GM23338 (cell line): ENCODE measurements around the gene CTU2. TPM values are rescaled to one million over a fixed set of nuclear protein-coding genes. Genes with fewer than 3 reads are reported as not detected.

ENCODE experiments used
- ATAC-seq: fragments of 200-7000 bp; cut with Tn5 transposase; 3 replicates; pipeline ENCODE4 v1.9.1; 2020
- DNase-seq: peaks from one replicate; pipeline ENCODE4 v3.0.0-alpha.2; 2015; ENCODE audit warnings: low spot score
- H2AFZ ChIP-seq: fragments of 200-600 bp; sonication (generic); 2 replicates; pipeline ENCODE4 v1.8.0; 2016; ENCODE audit warnings: antibody characterized with exemption, mild to moderate bottlenecking, moderate library complexity
- H3F3A ChIP-seq: fragments of 200-600 bp; sonication (generic); replicated peaks from 2 replicates; pipeline ENCODE4 v1.8.0; 2017; ENCODE audit warnings: antibody characterized with exemption, mixed run types, low read depth
- H3K27ac ChIP-seq: fragments of 200-600 bp; sonication (generic); 2 replicates; pipeline ENCODE4 v1.6.1; 2016; ENCODE audit warnings: low read depth
- H3K27me3 ChIP-seq: fragments of 200-600 bp; sonication (generic); 2 replicates; pipeline ENCODE4 v1.8.0; 2016; ENCODE audit warnings: mild to moderate bottlenecking, mixed run types, moderate library complexity; ENCODE audit not compliant: insufficient read depth
- H3K36me3 ChIP-seq: fragments of 200-600 bp; sonication (generic); 2 replicates; pipeline ENCODE4 v1.8.0; 2016; ENCODE audit warnings: mild to moderate bottlenecking; ENCODE audit not compliant: insufficient read depth
- H3K4me1 ChIP-seq: fragments of 200-600 bp; sonication (generic); 2 replicates; pipeline ENCODE4 v1.8.0; 2016; ENCODE audit warnings: mild to moderate bottlenecking, moderate library complexity; ENCODE audit not compliant: insufficient read depth
- H3K4me2 ChIP-seq: fragments of 200-600 bp; sonication (generic); 2 replicates; pipeline ENCODE4 v1.7.1; 2017; ENCODE audit warnings: mixed run types
- H3K4me3 ChIP-seq: fragments of 200-600 bp; sonication (generic); 2 replicates; pipeline ENCODE4 v1.6.1; 2016; ENCODE audit warnings: mixed run types
- H3K79me2 ChIP-seq: fragments of 200-600 bp; sonication (generic); replicated peaks from 2 replicates; pipeline ENCODE4 v1.8.0; 2017; ENCODE audit warnings: mild to moderate bottlenecking; ENCODE audit not compliant: insufficient read depth
- H3K9me2 ChIP-seq: fragments of 200-600 bp; sonication (generic); 2 replicates; pipeline ENCODE4 v1.8.0; 2017; ENCODE audit not compliant: insufficient read depth
- H4K20me1 ChIP-seq: fragments of 200-600 bp; sonication (generic); replicated peaks from 2 replicates; pipeline ENCODE4 v1.8.0; 2017; ENCODE audit warnings: mild to moderate bottlenecking; ENCODE audit not compliant: insufficient read depth
- H3K27ac Mint-ChIP-seq: 2 replicates; pipeline ENCODE4 v1.8.0; 2020; ENCODE audit warnings: inconsistent platforms, mild to moderate bottlenecking, moderate library complexity, mixed read lengths
- H3K27me3 Mint-ChIP-seq: 3 replicates; pipeline ENCODE4 v1.8.0; 2022; ENCODE audit warnings: low read depth, mild to moderate bottlenecking, moderate library complexity, mixed read lengths, inconsistent platforms; ENCODE audit not compliant: insufficient read depth, poor library complexity
- H3K36me3 Mint-ChIP-seq: 3 replicates; pipeline ENCODE4 v1.8.0; 2021; ENCODE audit warnings: low read depth, mild to moderate bottlenecking, inconsistent platforms, moderate library complexity, mixed read lengths
- H3K4me1 Mint-ChIP-seq: 3 replicates; pipeline ENCODE4 v1.8.0; 2020; ENCODE audit warnings: mild to moderate bottlenecking, inconsistent platforms, mixed read lengths
- H3K4me3 Mint-ChIP-seq: 3 replicates; pipeline ENCODE4 v1.8.0; 2021; ENCODE audit warnings: moderate library complexity, mild to moderate bottlenecking, inconsistent platforms, mixed read lengths
- H3K9me3 Mint-ChIP-seq: 3 replicates; pipeline ENCODE4 v1.8.0; 2020; ENCODE audit warnings: moderate library complexity, mild to moderate bottlenecking, inconsistent platforms, mixed read lengths
- CREB1 ChIP-seq: fragments of 250-450 bp; sonication (Bioruptor Pico); IDR thresholded peaks from 2 replicates; pipeline ENCODE4 v1.5.0; 2020; ENCODE audit warnings: low read depth, mild to moderate bottlenecking, moderate library complexity
- EZH2 ChIP-seq: fragments of 200-600 bp; sonication (generic); IDR thresholded peaks from one replicate; pipeline ENCODE4 v1.8.0; 2017; ENCODE audit warnings: antibody characterized with exemption, mild to moderate bottlenecking, low read depth; ENCODE audit not compliant: unreplicated experiment
- EZH2phosphoT487 ChIP-seq: fragments of 200-600 bp; sonication (generic); IDR thresholded peaks from one replicate; pipeline ENCODE4 v1.8.1; 2018; ENCODE audit warnings: antibody characterized with exemption; ENCODE audit not compliant: unreplicated experiment
- JUNB ChIP-seq: IDR thresholded peaks from one replicate; pipeline ENCODE4 v1.6.1; 2016; ENCODE audit warnings: antibody characterized with exemption; ENCODE audit not compliant: unreplicated experiment
- NANOG ChIP-seq: IDR thresholded peaks from 2 replicates; pipeline ENCODE4 v1.6.1; 2016; ENCODE audit warnings: antibody characterized with exemption, borderline replicate concordance
- POLR2AphosphoS5 ChIP-seq: IDR thresholded peaks from 2 replicates; pipeline ENCODE4 v1.6.1; 2016; ENCODE audit warnings: antibody characterized with exemption, low read depth
- STAT1 ChIP-seq: IDR thresholded peaks from one replicate; pipeline ENCODE4 v1.6.1; 2016; ENCODE audit warnings: antibody characterized with exemption; ENCODE audit not compliant: unreplicated experiment
- ZNF114 ChIP-seq: fragments of 250-450 bp; sonication (Bioruptor Pico); IDR thresholded peaks from 2 replicates; pipeline ENCODE4 v1.5.0; 2020; ENCODE audit warnings: mild to moderate bottlenecking, moderate library complexity
- ZNF331 ChIP-seq: fragments of 250-450 bp; sonication (Bioruptor Pico); IDR thresholded peaks from 2 replicates; pipeline ENCODE4 v1.5.0; 2020; ENCODE audit warnings: low read depth, mild to moderate bottlenecking, moderate library complexity
- polyA plus RNA-seq: library from polyadenylated mRNA; unstranded; fragments of >200 nt; fragmentation: Nextera tagmentation; extraction: Ambion mirVana; gene quantifications from 2 replicates; pipeline ENCODE4 v1.2.1, GENCODE V29; 2016
- total RNA-seq: library from RNA; depleted of rRNA; stranded (reverse); fragments of >200 nt; shearing (Covaris generic); gene quantifications from 2 replicates; pipeline ENCODE4 v1.2.3, GENCODE V29; 2014
- TF ChIP-seq, protein P1 (sequence below): fragments of 250-450 bp; sonication (Bioruptor Pico); IDR thresholded peaks from 2 replicates; pipeline ENCODE4 v1.5.0; 2020; ENCODE audit warnings: mild to moderate bottlenecking, moderate library complexity
- TF ChIP-seq, protein P2 (sequence below), 2 experiments: fragments of 200-600 bp in 1 of 2; sonication (generic) in 1 of 2; conservative IDR thresholded peaks; 2 replicates each; pipeline versions ENCODE4 v1.5.1 to v1.6.1; 2016 to 2017; ENCODE audit warnings: antibody characterized with exemption in 2 of 2, low read depth in 2 of 2, mild to moderate bottlenecking in 2 of 2, moderate library complexity in 1 of 2
- TF ChIP-seq, protein P3 (sequence below): IDR thresholded peaks from one replicate; pipeline ENCODE4 v1.6.1; 2018; ENCODE audit warnings: antibody characterized with exemption; ENCODE audit not compliant: unreplicated experiment
- TF ChIP-seq, protein P4 (sequence below): IDR thresholded peaks from 2 replicates; pipeline ENCODE4 v1.6.1; 2016; ENCODE audit warnings: antibody characterized with exemption

CTU2 gene
- total and polyA plus RNA-seq, 2 experiments from 2014 or later, result 22.3 to 25.7 TPM

DNA sequence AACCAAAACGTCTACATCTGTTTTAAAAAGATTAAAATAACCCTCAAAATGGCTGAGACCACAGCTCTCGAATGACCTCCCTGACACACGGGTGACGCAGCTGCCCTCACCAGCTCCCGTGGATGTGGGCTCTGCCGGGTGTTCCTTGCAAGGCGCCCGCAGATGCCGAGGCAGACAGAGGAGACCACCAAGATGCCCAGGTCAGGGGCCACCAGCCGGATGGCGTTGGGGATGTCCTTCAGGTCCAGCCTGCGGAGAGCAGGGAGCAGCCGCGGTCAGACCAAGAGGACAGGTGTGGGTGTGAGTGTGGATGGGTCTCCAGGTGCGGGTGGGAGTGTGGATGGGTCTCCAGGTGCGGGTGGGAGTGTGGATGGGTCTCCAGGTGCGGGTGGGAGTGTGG, 35.1 kb downstream of the CTU2 start:
- Mint-ChIP-seq H3K27me3 (peaks cover 13% of the 10 kb centered on the region), H3K27ac (no peak overlapping the region)

More for the DNA sequence above, 35.1 kb downstream of the CTU2 start:
- no peak overlapping the region for H3K27ac ChIP-seq
- Mint-ChIP-seq H3K9me3 (no peaks in the 10 kb centered on the region), H3K4me3 (no peak overlapping the region), H3K36me3 (no peaks in the 10 kb centered on the region), H3K4me1 (peaks cover 7% of the 10 kb centered on the region; the same call in 2 of the 3 replicates)
- no peaks in the 10 kb centered on the region for H3F3A ChIP-seq
- ATAC-seq (no peak), DNase-seq (no peak)
- H4K20me1 ChIP-seq, result no peaks in the 10 kb centered on the region
- H3K79me2 ChIP-seq, result no peaks in the 10 kb centered on the region
- no peak for TF ChIP-seq ZNF331
- TF ChIP-seq CREB1 (CRISPR knock-in tag), result no peak
- TF ChIP-seq, protein P1, sequence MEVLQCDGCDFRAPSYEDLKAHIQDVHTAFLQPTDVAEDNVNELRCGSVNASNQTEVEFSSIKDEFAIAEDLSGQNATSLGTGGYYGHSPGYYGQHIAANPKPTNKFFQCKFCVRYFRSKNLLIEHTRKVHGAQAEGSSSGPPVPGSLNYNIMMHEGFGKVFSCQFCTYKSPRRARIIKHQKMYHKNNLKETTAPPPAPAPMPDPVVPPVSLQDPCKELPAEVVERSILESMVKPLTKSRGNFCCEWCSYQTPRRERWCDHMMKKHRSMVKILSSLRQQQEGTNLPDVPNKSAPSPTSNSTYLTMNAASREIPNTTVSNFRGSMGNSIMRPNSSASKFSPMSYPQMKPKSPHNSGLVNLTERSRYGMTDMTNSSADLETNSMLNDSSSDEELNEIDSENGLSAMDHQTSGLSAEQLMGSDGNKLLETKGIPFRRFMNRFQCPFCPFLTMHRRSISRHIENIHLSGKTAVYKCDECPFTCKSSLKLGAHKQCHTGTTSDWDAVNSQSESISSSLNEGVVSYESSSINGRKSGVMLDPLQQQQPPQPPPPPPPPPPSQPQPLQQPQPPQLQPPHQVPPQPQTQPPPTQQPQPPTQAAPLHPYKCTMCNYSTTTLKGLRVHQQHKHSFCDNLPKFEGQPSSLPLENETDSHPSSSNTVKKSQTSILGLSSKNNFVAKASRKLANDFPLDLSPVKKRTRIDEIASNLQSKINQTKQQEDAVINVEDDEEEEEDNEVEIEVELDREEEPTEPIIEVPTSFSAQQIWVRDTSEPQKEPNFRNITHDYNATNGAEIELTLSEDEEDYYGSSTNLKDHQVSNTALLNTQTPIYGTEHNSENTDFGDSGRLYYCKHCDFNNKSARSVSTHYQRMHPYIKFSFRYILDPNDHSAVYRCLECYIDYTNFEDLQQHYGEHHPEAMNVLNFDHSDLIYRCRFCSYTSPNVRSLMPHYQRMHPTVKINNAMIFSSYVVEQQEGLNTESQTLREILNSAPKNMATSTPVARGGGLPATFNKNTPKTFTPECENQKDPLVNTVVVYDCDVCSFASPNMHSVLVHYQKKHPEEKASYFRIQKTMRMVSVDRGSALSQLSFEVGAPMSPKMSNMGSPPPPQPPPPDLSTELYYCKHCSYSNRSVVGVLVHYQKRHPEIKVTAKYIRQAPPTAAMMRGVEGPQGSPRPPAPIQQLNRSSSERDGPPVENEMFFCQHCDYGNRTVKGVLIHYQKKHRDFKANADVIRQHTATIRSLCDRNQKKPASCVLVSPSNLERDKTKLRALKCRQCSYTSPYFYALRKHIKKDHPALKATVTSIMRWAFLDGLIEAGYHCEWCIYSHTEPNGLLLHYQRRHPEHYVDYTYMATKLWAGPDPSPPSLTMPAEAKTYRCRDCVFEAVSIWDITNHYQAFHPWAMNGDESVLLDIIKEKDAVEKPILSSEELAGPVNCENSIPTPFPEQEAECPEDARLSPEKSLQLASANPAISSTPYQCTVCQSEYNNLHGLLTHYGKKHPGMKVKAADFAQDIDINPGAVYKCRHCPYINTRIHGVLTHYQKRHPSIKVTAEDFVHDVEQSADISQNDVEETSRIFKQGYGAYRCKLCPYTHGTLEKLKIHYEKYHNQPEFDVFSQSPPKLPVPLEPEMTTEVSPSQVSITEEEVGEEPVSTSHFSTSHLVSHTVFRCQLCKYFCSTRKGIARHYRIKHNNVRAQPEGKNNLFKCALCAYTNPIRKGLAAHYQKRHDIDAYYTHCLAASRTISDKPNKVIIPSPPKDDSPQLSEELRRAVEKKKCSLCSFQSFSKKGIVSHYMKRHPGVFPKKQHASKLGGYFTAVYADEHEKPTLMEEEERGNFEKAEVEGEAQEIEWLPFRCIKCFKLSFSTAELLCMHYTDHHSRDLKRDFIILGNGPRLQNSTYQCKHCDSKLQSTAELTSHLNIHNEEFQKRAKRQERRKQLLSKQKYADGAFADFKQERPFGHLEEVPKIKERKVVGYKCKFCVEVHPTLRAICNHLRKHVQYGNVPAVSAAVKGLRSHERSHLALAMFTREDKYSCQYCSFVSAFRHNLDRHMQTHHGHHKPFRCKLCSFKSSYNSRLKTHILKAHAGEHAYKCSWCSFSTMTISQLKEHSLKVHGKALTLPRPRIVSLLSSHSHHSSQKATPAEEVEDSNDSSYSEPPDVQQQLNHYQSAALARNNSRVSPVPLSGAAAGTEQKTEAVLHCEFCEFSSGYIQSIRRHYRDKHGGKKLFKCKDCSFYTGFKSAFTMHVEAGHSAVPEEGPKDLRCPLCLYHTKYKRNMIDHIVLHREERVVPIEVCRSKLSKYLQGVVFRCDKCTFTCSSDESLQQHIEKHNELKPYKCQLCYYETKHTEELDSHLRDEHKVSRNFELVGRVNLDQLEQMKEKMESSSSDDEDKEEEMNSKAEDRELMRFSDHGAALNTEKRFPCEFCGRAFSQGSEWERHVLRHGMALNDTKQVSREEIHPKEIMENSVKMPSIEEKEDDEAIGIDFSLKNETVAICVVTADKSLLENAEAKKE (CRISPR knock-in tag), result no peak
- TF ChIP-seq EZH2, result no peak
- TF ChIP-seq, protein P2, sequence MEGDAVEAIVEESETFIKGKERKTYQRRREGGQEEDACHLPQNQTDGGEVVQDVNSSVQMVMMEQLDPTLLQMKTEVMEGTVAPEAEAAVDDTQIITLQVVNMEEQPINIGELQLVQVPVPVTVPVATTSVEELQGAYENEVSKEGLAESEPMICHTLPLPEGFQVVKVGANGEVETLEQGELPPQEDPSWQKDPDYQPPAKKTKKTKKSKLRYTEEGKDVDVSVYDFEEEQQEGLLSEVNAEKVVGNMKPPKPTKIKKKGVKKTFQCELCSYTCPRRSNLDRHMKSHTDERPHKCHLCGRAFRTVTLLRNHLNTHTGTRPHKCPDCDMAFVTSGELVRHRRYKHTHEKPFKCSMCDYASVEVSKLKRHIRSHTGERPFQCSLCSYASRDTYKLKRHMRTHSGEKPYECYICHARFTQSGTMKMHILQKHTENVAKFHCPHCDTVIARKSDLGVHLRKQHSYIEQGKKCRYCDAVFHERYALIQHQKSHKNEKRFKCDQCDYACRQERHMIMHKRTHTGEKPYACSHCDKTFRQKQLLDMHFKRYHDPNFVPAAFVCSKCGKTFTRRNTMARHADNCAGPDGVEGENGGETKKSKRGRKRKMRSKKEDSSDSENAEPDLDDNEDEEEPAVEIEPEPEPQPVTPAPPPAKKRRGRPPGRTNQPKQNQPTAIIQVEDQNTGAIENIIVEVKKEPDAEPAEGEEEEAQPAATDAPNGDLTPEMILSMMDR (conservative IDR thresholded peaks at IDR 0.05; ENCODE audit: low read depth in 2 of 2), result no peak
- TF ChIP-seq STAT1, result no peak
- TF ChIP-seq, protein P3, sequence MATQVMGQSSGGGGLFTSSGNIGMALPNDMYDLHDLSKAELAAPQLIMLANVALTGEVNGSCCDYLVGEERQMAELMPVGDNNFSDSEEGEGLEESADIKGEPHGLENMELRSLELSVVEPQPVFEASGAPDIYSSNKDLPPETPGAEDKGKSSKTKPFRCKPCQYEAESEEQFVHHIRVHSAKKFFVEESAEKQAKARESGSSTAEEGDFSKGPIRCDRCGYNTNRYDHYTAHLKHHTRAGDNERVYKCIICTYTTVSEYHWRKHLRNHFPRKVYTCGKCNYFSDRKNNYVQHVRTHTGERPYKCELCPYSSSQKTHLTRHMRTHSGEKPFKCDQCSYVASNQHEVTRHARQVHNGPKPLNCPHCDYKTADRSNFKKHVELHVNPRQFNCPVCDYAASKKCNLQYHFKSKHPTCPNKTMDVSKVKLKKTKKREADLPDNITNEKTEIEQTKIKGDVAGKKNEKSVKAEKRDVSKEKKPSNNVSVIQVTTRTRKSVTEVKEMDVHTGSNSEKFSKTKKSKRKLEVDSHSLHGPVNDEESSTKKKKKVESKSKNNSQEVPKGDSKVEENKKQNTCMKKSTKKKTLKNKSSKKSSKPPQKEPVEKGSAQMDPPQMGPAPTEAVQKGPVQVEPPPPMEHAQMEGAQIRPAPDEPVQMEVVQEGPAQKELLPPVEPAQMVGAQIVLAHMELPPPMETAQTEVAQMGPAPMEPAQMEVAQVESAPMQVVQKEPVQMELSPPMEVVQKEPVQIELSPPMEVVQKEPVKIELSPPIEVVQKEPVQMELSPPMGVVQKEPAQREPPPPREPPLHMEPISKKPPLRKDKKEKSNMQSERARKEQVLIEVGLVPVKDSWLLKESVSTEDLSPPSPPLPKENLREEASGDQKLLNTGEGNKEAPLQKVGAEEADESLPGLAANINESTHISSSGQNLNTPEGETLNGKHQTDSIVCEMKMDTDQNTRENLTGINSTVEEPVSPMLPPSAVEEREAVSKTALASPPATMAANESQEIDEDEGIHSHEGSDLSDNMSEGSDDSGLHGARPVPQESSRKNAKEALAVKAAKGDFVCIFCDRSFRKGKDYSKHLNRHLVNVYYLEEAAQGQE, result no peak
- TF ChIP-seq, protein P4, sequence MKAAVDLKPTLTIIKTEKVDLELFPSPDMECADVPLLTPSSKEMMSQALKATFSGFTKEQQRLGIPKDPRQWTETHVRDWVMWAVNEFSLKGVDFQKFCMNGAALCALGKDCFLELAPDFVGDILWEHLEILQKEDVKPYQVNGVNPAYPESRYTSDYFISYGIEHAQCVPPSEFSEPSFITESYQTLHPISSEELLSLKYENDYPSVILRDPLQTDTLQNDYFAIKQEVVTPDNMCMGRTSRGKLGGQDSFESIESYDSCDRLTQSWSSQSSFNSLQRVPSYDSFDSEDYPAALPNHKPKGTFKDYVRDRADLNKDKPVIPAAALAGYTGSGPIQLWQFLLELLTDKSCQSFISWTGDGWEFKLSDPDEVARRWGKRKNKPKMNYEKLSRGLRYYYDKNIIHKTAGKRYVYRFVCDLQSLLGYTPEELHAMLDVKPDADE, result no peak
- no peak for TF ChIP-seq POLR2AphosphoS5
- TF ChIP-seq JUNB, result no peak
- no peak for TF ChIP-seq EZH2phosphoT487
- no peak for TF ChIP-seq ZNF114 (CRISPR knock-in tag)
- TF ChIP-seq NANOG, result no peak
- H3K9me2 ChIP-seq, result no peaks in the 10 kb centered on the region
- H3K4me2 ChIP-seq, result no peak overlapping the region
- H3K4me3 ChIP-seq, result no peak overlapping the region
- no peaks in the 10 kb centered on the region; the same call in 1 of the 2 replicates for H3K36me3 ChIP-seq
- H3K4me1 ChIP-seq, result no peaks in the 10 kb centered on the region; the same call in 1 of the 2 replicates
- H3K27me3 ChIP-seq, result no peaks in the 10 kb centered on the region
- no peak overlapping the region for H2AFZ ChIP-seq
